ENCODE measurements around the gene PARP3. TPM values are rescaled to one million over a fixed set of nuclear protein-coding genes. Genes with fewer than 3 reads are reported as not detected.

Gene PARP3
- total and polyA plus RNA-seq, 9 of the 15 experiments (the other 6 are each of a cell fraction or from before 2014, with no cell fraction given) = 0.46 to 6.6 (median 4.5) TPM

DNA sequence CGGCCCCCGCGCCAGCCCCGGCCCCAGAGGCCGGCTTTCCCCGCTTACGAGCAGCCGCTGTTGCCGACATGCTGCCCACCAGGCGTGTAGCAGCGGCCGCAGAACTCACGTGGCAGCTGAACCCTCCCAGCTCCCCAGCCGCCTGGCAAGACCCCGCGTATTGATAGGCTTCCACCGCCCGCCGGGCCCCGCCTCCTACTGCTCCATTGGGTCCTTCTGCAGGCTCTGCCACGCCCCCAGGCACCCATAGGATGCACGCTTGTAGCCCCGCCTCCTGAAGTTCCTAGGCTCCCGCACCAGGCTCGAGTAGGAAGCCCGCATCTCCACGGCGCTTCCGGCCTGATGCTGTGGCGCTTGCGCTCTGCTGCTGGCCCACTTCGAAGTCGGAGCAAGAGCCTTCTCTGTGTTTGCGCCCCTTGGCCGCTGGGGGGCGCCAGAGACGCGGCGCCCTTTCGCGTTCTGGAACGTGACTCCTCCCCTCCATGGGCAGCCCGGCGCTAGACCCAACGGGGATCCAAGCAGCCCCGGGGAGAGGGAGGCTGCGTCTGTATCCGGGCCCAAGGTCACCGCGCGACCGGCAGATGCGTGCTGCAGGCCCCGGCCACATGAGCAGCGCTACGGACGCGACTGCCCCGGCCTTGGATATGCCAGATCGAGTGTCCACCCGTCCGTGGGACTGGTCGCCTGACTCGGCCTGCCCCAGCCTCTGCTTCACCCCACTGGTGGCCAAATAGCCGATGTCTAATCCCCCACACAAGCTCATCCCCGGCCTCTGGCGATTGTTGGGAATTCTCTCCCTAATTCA is at the start of gene PARP3, which contains the start of gene RRP9 (continued):
- TF ChIP-seq SP2 (IDR thresholded peaks at IDR 0.05; ENCODE audit: extremely low read depth, low read depth, low read length, poor library complexity, severe bottlenecking) = peak; percentile 43
- no peak for TF ChIP-seq ZNF586 (CRISPR knock-in tag; conservative IDR thresholded peaks at IDR 0.05)
- no peak for TF ChIP-seq PURB (CRISPR knock-in tag; IDR thresholded peaks at IDR 0.05; ENCODE audit: low read depth)
- TF ChIP-seq CBX3 (IDR thresholded peaks at IDR 0.05; ENCODE audit: borderline replicate concordance in 1 of 2, low read length in 2 of 2) = no peak
- TF ChIP-seq, protein P1, sequence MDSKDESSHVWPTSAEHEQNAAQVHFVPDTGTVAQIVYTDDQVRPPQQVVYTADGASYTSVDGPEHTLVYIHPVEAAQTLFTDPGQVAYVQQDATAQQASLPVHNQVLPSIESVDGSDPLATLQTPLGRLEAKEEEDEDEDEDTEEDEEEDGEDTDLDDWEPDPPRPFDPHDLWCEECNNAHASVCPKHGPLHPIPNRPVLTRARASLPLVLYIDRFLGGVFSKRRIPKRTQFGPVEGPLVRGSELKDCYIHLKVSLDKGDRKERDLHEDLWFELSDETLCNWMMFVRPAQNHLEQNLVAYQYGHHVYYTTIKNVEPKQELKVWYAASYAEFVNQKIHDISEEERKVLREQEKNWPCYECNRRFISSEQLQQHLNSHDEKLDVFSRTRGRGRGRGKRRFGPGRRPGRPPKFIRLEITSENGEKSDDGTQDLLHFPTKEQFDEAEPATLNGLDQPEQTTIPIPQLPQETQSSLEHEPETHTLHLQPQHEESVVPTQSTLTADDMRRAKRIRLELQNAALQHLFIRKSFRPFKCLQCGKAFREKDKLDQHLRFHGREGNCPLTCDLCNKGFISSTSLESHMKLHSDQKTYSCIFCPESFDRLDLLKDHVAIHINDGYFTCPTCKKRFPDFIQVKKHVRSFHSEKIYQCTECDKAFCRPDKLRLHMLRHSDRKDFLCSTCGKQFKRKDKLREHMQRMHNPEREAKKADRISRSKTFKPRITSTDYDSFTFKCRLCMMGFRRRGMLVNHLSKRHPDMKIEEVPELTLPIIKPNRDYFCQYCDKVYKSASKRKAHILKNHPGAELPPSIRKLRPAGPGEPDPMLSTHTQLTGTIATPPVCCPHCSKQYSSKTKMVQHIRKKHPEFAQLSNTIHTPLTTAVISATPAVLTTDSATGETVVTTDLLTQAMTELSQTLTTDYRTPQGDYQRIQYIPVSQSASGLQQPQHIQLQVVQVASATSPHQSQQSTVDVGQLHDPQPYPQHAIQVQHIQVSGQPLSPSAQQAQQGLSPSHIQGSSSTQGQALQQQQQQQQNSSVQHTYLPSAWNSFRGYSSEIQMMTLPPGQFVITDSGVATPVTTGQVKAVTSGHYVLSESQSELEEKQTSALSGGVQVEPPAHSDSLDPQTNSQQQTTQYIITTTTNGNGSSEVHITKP (IDR thresholded peaks at IDR 0.05; ENCODE audit: partially characterized antibody) = no peak
- no peak for TF ChIP-seq SRSF7 (optimal IDR thresholded peaks at IDR 0.05; ENCODE audit: low read depth, low read length)
- no peak for TF ChIP-seq PYGO2 (tag; IDR thresholded peaks at IDR 0.05)
- TF ChIP-seq RUNX1 (IDR thresholded peaks at IDR 0.05; ENCODE audit: low read depth) = no peak
- TF ChIP-seq, protein P2, sequence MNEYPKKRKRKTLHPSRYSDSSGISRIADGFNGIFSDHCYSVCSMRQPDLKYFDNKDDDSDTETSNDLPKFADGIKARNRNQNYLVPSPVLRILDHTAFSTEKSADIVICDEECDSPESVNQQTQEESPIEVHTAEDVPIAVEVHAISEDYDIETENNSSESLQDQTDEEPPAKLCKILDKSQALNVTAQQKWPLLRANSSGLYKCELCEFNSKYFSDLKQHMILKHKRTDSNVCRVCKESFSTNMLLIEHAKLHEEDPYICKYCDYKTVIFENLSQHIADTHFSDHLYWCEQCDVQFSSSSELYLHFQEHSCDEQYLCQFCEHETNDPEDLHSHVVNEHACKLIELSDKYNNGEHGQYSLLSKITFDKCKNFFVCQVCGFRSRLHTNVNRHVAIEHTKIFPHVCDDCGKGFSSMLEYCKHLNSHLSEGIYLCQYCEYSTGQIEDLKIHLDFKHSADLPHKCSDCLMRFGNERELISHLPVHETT (CRISPR knock-in tag; conservative IDR thresholded peaks at IDR 0.05 in 1 of 2, IDR thresholded peaks at IDR 0.05 in 1 of 2) = no peak; a peak in 1 of 4 replicates
- TF ChIP-seq BHLHE40 (IDR thresholded peaks at IDR 0.05; ENCODE audit: low read length) = peak; percentile 82
- peak; percentile 48 for TF ChIP-seq HCFC1 (IDR thresholded peaks at IDR 0.05; ENCODE audit: low read depth, low read length)
- no peak for TF ChIP-seq SOX6 (IDR thresholded peaks at IDR 0.05)
- TF ChIP-seq, protein P3, sequence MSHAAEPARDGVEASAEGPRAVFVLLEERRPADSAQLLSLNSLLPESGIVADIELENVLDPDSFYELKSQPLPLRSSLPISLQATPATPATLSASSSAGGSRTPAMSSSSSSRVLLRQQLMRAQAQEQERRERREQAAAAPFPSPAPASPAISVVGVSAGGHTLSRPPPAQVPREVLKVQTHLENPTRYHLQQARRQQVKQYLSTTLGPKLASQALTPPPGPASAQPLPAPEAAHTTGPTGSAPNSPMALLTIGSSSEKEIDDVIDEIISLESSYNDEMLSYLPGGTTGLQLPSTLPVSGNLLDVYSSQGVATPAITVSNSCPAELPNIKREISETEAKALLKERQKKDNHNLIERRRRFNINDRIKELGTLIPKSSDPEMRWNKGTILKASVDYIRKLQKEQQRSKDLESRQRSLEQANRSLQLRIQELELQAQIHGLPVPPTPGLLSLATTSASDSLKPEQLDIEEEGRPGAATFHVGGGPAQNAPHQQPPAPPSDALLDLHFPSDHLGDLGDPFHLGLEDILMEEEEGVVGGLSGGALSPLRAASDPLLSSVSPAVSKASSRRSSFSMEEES (CRISPR knock-in tag; IDR thresholded peaks at IDR 0.05) = no peak
- TF ChIP-seq FOS (IDR thresholded peaks at IDR 0.05; ENCODE audit: extremely low read depth, insufficient read length) = peak; percentile 86
- TF ChIP-seq RFX1 (IDR thresholded peaks at IDR 0.05) = no peak; the same call in 1 of the 2 replicates
- TF ChIP-seq IRF2 (CRISPR knock-in tag; IDR thresholded peaks at IDR 0.05) = no peak
- TF ChIP-seq MAFG (tag; conservative IDR thresholded peaks at IDR 0.05) = no peak
- no peak for TF ChIP-seq CBX5 (IDR thresholded peaks at IDR 0.05; ENCODE audit: borderline replicate concordance, low read depth)
- no peak for TF ChIP-seq GATA2 (CRISPR knock-in tag; IDR thresholded peaks at IDR 0.05)
